IMR-90 (cell line): ENCODE measurements around the gene GJB3. TPM values are rescaled to one million over a fixed set of nuclear protein-coding genes. Genes with fewer than 3 reads are reported as not detected.

Experiments used
- ATAC-seq: fragments of 200-7000 bp; cut with Tn5 transposase; 2 replicates; pipeline ENCODE4 v1.9.1; 2020; ENCODE audit warnings: low read depth, mild to moderate bottlenecking, moderate library complexity
- BruUV-seq: library from RNA; stranded (reverse); fragments of 400-500 nt; replicated peaks from 2 replicates; lab custom pipeline; 2021; lab: Mats Ljungman, UMichigan
- CTCF ChIA-PET: fragments of 300-600 bp; formaldehyde crosslinking; extraction: SDS; loops from one replicate; lab custom pipeline; 2021; ENCODE audit warnings: antibody characterized with exemption; lab: Yijun Ruan, JAX
- POLR2A ChIA-PET: fragments of 300-600 bp; sonication (Branson Sonifier 250); formaldehyde crosslinking; loops from one replicate; lab custom pipeline; 2022; ENCODE audit warnings: antibody characterized with exemption; ENCODE audit not compliant: unreplicated experiment; lab: Charles Lee
- DNase-seq: peaks from one replicate; pipeline ENCODE4 v3.0.0; 2013
- H2AFZ ChIP-seq: replicated peaks from 2 replicates; pipeline ENCODE3; 2013; ENCODE audit warnings: low read length, mild to moderate bottlenecking; ENCODE audit not compliant: poor library complexity
- H2AK5ac ChIP-seq: 2 replicates; pipeline ENCODE4 v1.6.1; 2013; ENCODE audit warnings: low read depth, low read length, inconsistent platforms
- H2AK9ac ChIP-seq: replicated peaks from 2 replicates; pipeline ENCODE3; 2013; ENCODE audit warnings: mild to moderate bottlenecking, low read depth, low read length, moderate library complexity; ENCODE audit not compliant: poor library complexity
- H2BK120ac ChIP-seq: 2 replicates; pipeline ENCODE4 v1.6.1; 2013; ENCODE audit warnings: low read depth, low read length, inconsistent platforms
- H2BK15ac ChIP-seq: 3 replicates; pipeline ENCODE4 v1.6.1; 2013; ENCODE audit warnings: low read depth, low read length, inconsistent platforms
- H2BK20ac ChIP-seq: 2 replicates; pipeline ENCODE4 v1.6.1; 2013; ENCODE audit warnings: low read depth, mild to moderate bottlenecking, inconsistent platforms, low read length, moderate library complexity
- H2BK5ac ChIP-seq: 2 replicates; pipeline ENCODE4 v1.6.1; 2013; ENCODE audit warnings: mild to moderate bottlenecking, low read depth, low read length, inconsistent platforms; ENCODE audit not compliant: poor library complexity, severe bottlenecking
- H3K14ac ChIP-seq: replicated peaks from 2 replicates; pipeline ENCODE4 v1.6.1; 2013; ENCODE audit warnings: low read depth, low read length, inconsistent platforms
- H3K18ac ChIP-seq: 2 replicates; pipeline ENCODE4 v1.6.1; 2013; ENCODE audit warnings: low read depth, low read length, control low read depth
- H3K23ac ChIP-seq: 2 replicates; pipeline ENCODE4 v1.6.1; 2013; ENCODE audit warnings: low read depth, low read length, inconsistent platforms
- H3K27ac ChIP-seq: 2 replicates; pipeline ENCODE4 v1.5.1; 2013; ENCODE audit warnings: mild to moderate bottlenecking, control low read depth, low read length; ENCODE audit not compliant: insufficient read depth
- H3K27me3 ChIP-seq: 2 replicates; pipeline ENCODE4 v1.6.1; 2013; ENCODE audit warnings: low read length; ENCODE audit not compliant: control insufficient read depth, insufficient read depth
- H3K36me3 ChIP-seq: 2 replicates; pipeline ENCODE4 v1.6.1; 2013; ENCODE audit warnings: low read length, mixed read lengths; ENCODE audit not compliant: control insufficient read depth, insufficient read depth
- H3K4ac ChIP-seq: 2 replicates; pipeline ENCODE4 v1.6.1; 2013; ENCODE audit warnings: low read depth, low read length, inconsistent platforms
- H3K4me1 ChIP-seq: 2 replicates; pipeline ENCODE4 v1.6.1; 2013; ENCODE audit warnings: low read length, mixed read lengths; ENCODE audit not compliant: control insufficient read depth, insufficient read depth
- H3K4me2 ChIP-seq: 2 replicates; pipeline ENCODE4 v1.6.1; 2013; ENCODE audit warnings: low read depth, mild to moderate bottlenecking, control low read depth, low read length, moderate library complexity
- H3K4me3 ChIP-seq: 2 replicates; pipeline ENCODE4 v1.5.1; 2013; ENCODE audit warnings: low read depth, mild to moderate bottlenecking, control low read depth, low read length, moderate library complexity; ENCODE audit not compliant: insufficient read depth
- H3K56ac ChIP-seq: 2 replicates; pipeline ENCODE4 v1.6.1; 2013; ENCODE audit warnings: low read length, inconsistent platforms; ENCODE audit not compliant: insufficient read depth; ENCODE audit errors: extremely low read depth
- H3K79me1 ChIP-seq, 2 experiments: 2 replicates each; pipeline ENCODE4 v1.6.1; 2013; ENCODE audit warnings: low read length in 2 of 2, inconsistent platforms in 1 of 2, low read depth in 1 of 2
- H3K9ac ChIP-seq: 2 replicates; pipeline ENCODE4 v1.6.1; 2013; ENCODE audit warnings: low read depth, low read length, control low read depth
- H3K9me1 ChIP-seq: 2 replicates; pipeline ENCODE4 v1.6.1; 2013; ENCODE audit warnings: low read length, inconsistent platforms; ENCODE audit not compliant: insufficient read depth
- H3K9me3 ChIP-seq: 2 replicates; pipeline ENCODE4 v1.6.1; 2013; ENCODE audit warnings: low read length; ENCODE audit not compliant: control insufficient read depth, insufficient read depth
- H4K20me1 ChIP-seq: 2 replicates; pipeline ENCODE4 v1.6.1; 2013; ENCODE audit warnings: low read length, inconsistent platforms; ENCODE audit not compliant: insufficient read depth
- H4K5ac ChIP-seq: 2 replicates; pipeline ENCODE4 v1.6.1; 2013; ENCODE audit warnings: mild to moderate bottlenecking, low read depth, low read length, control low read depth
- H4K8ac ChIP-seq, 2 experiments: 2 replicates each; pipeline ENCODE4 v1.6.1; 2013; ENCODE audit warnings: low read depth in 2 of 2, low read length in 2 of 2, control low read depth in 1 of 2, inconsistent platforms in 1 of 2
- H4K91ac ChIP-seq: 2 replicates; pipeline ENCODE4 v1.6.1; 2013; ENCODE audit warnings: low read depth, low read length, inconsistent platforms; ENCODE audit not compliant: insufficient read depth
- CEBPB ChIP-seq: IDR thresholded peaks from 2 replicates; pipeline ENCODE4 v1.6.1; 2012; ENCODE audit warnings: low read depth, low read length, improper control_type of control experiment
- CHD1 ChIP-seq: IDR thresholded peaks from 2 replicates; pipeline ENCODE4 v1.6.1; 2012; ENCODE audit warnings: low read depth, low read length, improper control_type of control experiment
- ELK1 ChIP-seq: fragments of 150-350 bp; IDR thresholded peaks from 2 replicates; pipeline ENCODE4 v1.6.1; 2016; ENCODE audit warnings: low read depth, mild to moderate bottlenecking, low read length, moderate library complexity, borderline replicate concordance
- FOS ChIP-seq: fragments of 150-350 bp; IDR thresholded peaks from 2 replicates; pipeline ENCODE4 v1.6.1; 2016; ENCODE audit warnings: low read depth, low read length
- MAFK ChIP-seq: IDR thresholded peaks from 2 replicates; pipeline ENCODE4 v1.6.1; 2012; ENCODE audit warnings: low read depth, low read length, improper control_type of control experiment
- MAZ ChIP-seq: IDR thresholded peaks from 2 replicates; pipeline ENCODE4 v1.6.1; 2012; ENCODE audit warnings: low read depth, mild to moderate bottlenecking, low read length, improper control_type of control experiment, moderate library complexity, borderline replicate concordance
- MXI1 ChIP-seq: IDR thresholded peaks from 2 replicates; pipeline ENCODE4 v1.6.1; 2012; ENCODE audit warnings: low read depth, mild to moderate bottlenecking, low read length, moderate library complexity, borderline replicate concordance
- NFE2L2 ChIP-seq: fragments of 150-350 bp; IDR thresholded peaks from 2 replicates; pipeline ENCODE4 v1.6.1; 2016; ENCODE audit warnings: low read depth, mild to moderate bottlenecking, low read length
- RCOR1 ChIP-seq: IDR thresholded peaks from 2 replicates; pipeline ENCODE4 v1.6.1; 2012; ENCODE audit warnings: mild to moderate bottlenecking, low read length, improper control_type of control experiment; ENCODE audit not compliant: insufficient replicate concordance
- RFX5 ChIP-seq: IDR thresholded peaks from 2 replicates; pipeline ENCODE4 v1.8.0; 2012; ENCODE audit warnings: low read depth, mild to moderate bottlenecking, low read length, moderate library complexity
- SMC3 ChIP-seq: fragments of 150-350 bp; IDR thresholded peaks from 2 replicates; pipeline ENCODE4 v1.6.1; 2016; ENCODE audit warnings: low read depth, mild to moderate bottlenecking, antibody characterized with exemption, low read length, moderate library complexity
- USF2 ChIP-seq: fragments of 150-350 bp; IDR thresholded peaks from 2 replicates; pipeline ENCODE4 v1.6.1; 2017; ENCODE audit warnings: mild to moderate bottlenecking, antibody characterized with exemption, low read length, low read depth
- dilution Hi-C: fragments of 300-500 bp; cut with HindIII; formaldehyde crosslinking; loops from one replicate; pipeline ENCODE4 v1.14.3; 2018; ENCODE audit warnings: low sequenced_read_pairs; ENCODE audit not compliant: unreplicated experiment
- in situ Hi-C: fragments of 300-500 bp; cut with MboI; formaldehyde crosslinking; loops from 3 replicates; pipeline ENCODE4 v1.14.3; 2019; ENCODE audit warnings: low sequenced_read_pairs, inconsistent platforms, mixed read lengths
- intact Hi-C: fragments of 100-400 bp; cut with micrococcal nuclease; formaldehyde crosslinking; loops from 2 replicates; pipeline ENCODE4 v1.10.0; 2022
- polyA plus RNA-seq, 3 experiments: library from polyadenylated mRNA; depleted of rRNA; stranded (reverse); fragments of >200 nt; gene quantifications; 2 replicates each; pipeline ENCODE4 v1.2.3, GENCODE V29; 2012; ENCODE audit warnings: low replicate concordance in 1 of 3
- total RNA-seq: library from RNA; depleted of rRNA; stranded (reverse); fragments of >200 nt; gene quantifications from 2 replicates; pipeline ENCODE4 v1.2.3, GENCODE V29; 2012

GJB3 gene
- total and polyA plus RNA-seq, 2 of the 4 experiments (the other 2 are of a cell fraction) = not detected

- H3K36me3 ChIP-seq = no peaks in the 10 kb centered on the region
- CTCF ChIA-PET = interaction anchor here (1.0 kb wide), 1 partner anchor 37 kb away, joined by 3 read pairs; no protein-coding TSS in a partner anchor
- in situ Hi-C loops = no loop called here
These were observed 35.3 kb downstream of the GJB3 start for GRCh38 chr1:34816332-34816731.

More at GRCh38 chr1:34816332-34816731, 35.3 kb downstream of the GJB3 start:
- Histone ChIP-seq H3K4me1 (no peaks in the 10 kb centered on the region), H3K27me3 (no peaks in the 10 kb centered on the region), H3K14ac (no peak overlapping the region), H4K91ac (no peak overlapping the region), H2BK120ac (no peak overlapping the region), H2AK9ac (no peak overlapping the region), H3K56ac (no peak overlapping the region), H3K9me3 (no peaks in the 10 kb centered on the region), H3K4me2 (no peak overlapping the region), H2BK20ac (no peak overlapping the region), H3K4ac (no peak overlapping the region), H4K8ac (no peak overlapping the region), H4K5ac (no peak overlapping the region), H2AK5ac (no peak overlapping the region), H2AFZ (no peak overlapping the region), H3K9ac (no peak overlapping the region), H3K4me3 (no peak overlapping the region), H4K20me1 (no peaks in the 10 kb centered on the region), H3K18ac (no peak overlapping the region), H3K23ac (no peak overlapping the region), H2BK15ac (no peak overlapping the region), H2BK5ac (no peak overlapping the region), H3K79me1 (no peaks in the 10 kb centered on the region), H3K27ac (no peak overlapping the region), H3K9me1 (no peaks in the 10 kb centered on the region)
- no peak for DNase-seq
- dilution Hi-C loops = no loop called here
- ATAC-seq = no peak
- POLR2A ChIA-PET = no interaction called here
- no TSS peak for BruUV-seq
- TF ChIP-seq ELK1 (no peak), FOS (no peak), SMC3 (no peak), USF2 (no peak), RFX5 (no peak), NFE2L2 (no peak), MAZ (no peak), MXI1 (no peak), CHD1 (no peak), MAFK (no peak), CEBPB (no peak), RCOR1 (no peak)
- intact Hi-C loops = no loop called here
